CD4-positive, alpha-beta T cell treated with Interferon alpha-2 for 1 hour (primary cell): ENCODE measurements around the gene DDC.

ENCODE experiments used
- DNase-seq, 2 donors: peaks; one replicate each; pipeline ENCODE4 v3.0.0-alpha.2; 2020 to 2022

Gene DDC

GRCh38 chr7:50513166-50513871, 51.9 kb downstream of the DDC start:
- no peak for DNase-seq

- DNase-seq: no peak
These were observed 52.8 kb downstream of the DDC start for GRCh38 chr7:50512384-50512783.

- DNase-seq: no peak
These were observed 55.7 kb downstream of the DDC start for GRCh38 chr7:50509459-50509858.

GRCh38 chr7:50508471-50508943, 56.7 kb downstream of the DDC start:
- DNase-seq: no peak

- no peak for DNase-seq
These were observed 57.2 kb downstream of the DDC start for GRCh38 chr7:50507898-50508470.

GRCh38 chr7:50505553-50506210, 59.5 kb downstream of the DDC start:
- no peak for DNase-seq

GRCh38 chr7:50504646-50505546, 60.3 kb downstream of the DDC start:
- DNase-seq: no peak

GRCh38 chr7:50502947-50503346, 62.3 kb downstream of the DDC start:
- DNase-seq: no peak

GRCh38 chr7:50502001-50502684, 63.1 kb downstream of the DDC start:
- no peak for DNase-seq

- DNase-seq: no peak
These were observed 66.1 kb downstream of the DDC start for GRCh38 chr7:50499092-50499491.

- DNase-seq: no peak
These were observed 67.2 kb downstream of the DDC start for GRCh38 chr7:50497968-50498367.

GRCh38 chr7:50497068-50497642, 68.0 kb downstream of the DDC start:
- no peak for DNase-seq

GRCh38 chr7:50496569-50496968, 68.6 kb downstream of the DDC start:
- DNase-seq: no peak

- no peak for DNase-seq
These were observed 69.5 kb downstream of the DDC start for GRCh38 chr7:50495746-50496145.

GRCh38 chr7:50492770-50493519, 72.3 kb downstream of the DDC start:
- DNase-seq: no peak

GRCh38 chr7:50491943-50492342, 73.3 kb downstream of the DDC start:
- DNase-seq: no peak

GRCh38 chr7:50491209-50491608, 74.0 kb downstream of the DDC start:
- no peak for DNase-seq

GRCh38 chr7:50488379-50488778, 76.8 kb downstream of the DDC start:
- DNase-seq: no peak

GRCh38 chr7:50486512-50486911, 78.7 kb downstream of the DDC start:
- DNase-seq: no peak

GRCh38 chr7:50481867-50482266, 83.3 kb downstream of the DDC start:
- no peak for DNase-seq

- DNase-seq: no peak
These were observed 84.4 kb downstream of the DDC start for GRCh38 chr7:50480797-50481196.
